HCT116 (cell line): Measurements from ENCODE around the gene MAP3K9.

ENCODE experiments used
- POLR2A ChIP-seq: IDR thresholded peaks from 2 replicates; pipeline ENCODE4 v1.7.0; 2011; ENCODE audit warnings: borderline replicate concordance; ENCODE audit not compliant: insufficient read depth, insufficient read length; ENCODE audit errors: extremely low read depth
- YY1 ChIP-seq: IDR thresholded peaks from 2 replicates; pipeline ENCODE4 v1.6.1; 2011; ENCODE audit warnings: low read length, low read depth, moderate library complexity, mild to moderate bottlenecking; ENCODE audit not compliant: insufficient replicate concordance; ENCODE audit errors: extremely low read depth
- ZNF274 ChIP-seq: fragments of 200-500 bp; sonication (Bioruptor generic); IDR thresholded peaks from 2 replicates; pipeline ENCODE4 v1.6.1; 2014; ENCODE audit warnings: mild to moderate bottlenecking, low read depth, low read length, inconsistent platforms
- TF ChIP-seq, protein P1 (sequence below), 3 experiments: fragments of 200-600 bp in 1 of 3; sonication (generic) in 1 of 3; IDR thresholded peaks in 2 of 3; conservative IDR thresholded peaks in 1 of 3; 2 replicates each; pipeline ENCODE4 v1.5.1; 2012 to 2017; ENCODE audit warnings: low read depth in 2 of 3, low read length in 2 of 3, antibody characterized with exemption in 1 of 3, borderline replicate concordance in 1 of 3, control low read depth in 1 of 3, mild to moderate bottlenecking in 1 of 3, mixed read lengths in 1 of 3, mixed run types in 1 of 3, moderate library complexity in 1 of 3; ENCODE audit not compliant: insufficient read depth in 1 of 3

DNA sequence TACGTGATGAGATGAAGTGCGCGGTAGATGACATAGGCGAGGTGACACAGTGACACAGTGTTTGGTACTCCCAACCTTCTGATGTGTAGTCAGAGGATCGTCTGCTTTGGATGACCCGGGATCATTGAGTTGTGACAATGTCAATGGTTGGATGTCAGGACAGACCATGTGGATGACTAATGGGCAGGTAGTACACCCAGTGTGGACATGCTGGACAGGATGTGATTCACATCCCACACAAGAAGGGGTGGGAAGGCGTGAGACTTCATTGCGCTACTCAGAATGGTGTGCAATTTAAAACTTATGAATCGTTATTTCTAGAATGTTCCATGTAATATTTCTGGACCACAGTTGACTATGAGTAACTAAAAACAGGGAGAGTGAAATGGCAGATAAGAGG lies 23.8 kb downstream of the MAP3K9 start:
- TF ChIP-seq, protein P1, sequence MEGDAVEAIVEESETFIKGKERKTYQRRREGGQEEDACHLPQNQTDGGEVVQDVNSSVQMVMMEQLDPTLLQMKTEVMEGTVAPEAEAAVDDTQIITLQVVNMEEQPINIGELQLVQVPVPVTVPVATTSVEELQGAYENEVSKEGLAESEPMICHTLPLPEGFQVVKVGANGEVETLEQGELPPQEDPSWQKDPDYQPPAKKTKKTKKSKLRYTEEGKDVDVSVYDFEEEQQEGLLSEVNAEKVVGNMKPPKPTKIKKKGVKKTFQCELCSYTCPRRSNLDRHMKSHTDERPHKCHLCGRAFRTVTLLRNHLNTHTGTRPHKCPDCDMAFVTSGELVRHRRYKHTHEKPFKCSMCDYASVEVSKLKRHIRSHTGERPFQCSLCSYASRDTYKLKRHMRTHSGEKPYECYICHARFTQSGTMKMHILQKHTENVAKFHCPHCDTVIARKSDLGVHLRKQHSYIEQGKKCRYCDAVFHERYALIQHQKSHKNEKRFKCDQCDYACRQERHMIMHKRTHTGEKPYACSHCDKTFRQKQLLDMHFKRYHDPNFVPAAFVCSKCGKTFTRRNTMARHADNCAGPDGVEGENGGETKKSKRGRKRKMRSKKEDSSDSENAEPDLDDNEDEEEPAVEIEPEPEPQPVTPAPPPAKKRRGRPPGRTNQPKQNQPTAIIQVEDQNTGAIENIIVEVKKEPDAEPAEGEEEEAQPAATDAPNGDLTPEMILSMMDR (IDR thresholded peaks at IDR 0.05 in 2 of 3, conservative IDR thresholded peaks at IDR 0.05 in 1 of 3; ENCODE audit: borderline replicate concordance in 1 of 3, insufficient read depth in 1 of 3, low read depth in 2 of 3, low read length in 2 of 3): no peak
- no peak for TF ChIP-seq POLR2A
- no peak for TF ChIP-seq YY1
- TF ChIP-seq ZNF274: no peak
